H7 (cell line): ENCODE results near the gene ACOT12. TPM values are rescaled to one million over a fixed set of nuclear protein-coding genes. Genes with fewer than 3 reads are reported as not detected.
A peak's percentile ranks its signal among the peaks of the same experiment; 100 is the strongest.

ENCODE experiments used
- DNase-seq: peaks from one replicate; pipeline ENCODE4 v3.0.0; 2012
- H3K27me3 ChIP-seq: 2 replicates; pipeline ENCODE4 v1.6.0; 2011; ENCODE audit warnings: mild to moderate bottlenecking, low read length; ENCODE audit not compliant: control insufficient read depth, insufficient read depth
- H3K36me3 ChIP-seq: replicated peaks from 2 replicates; pipeline ENCODE4 v1.5.1; 2011; ENCODE audit warnings: low read length; ENCODE audit not compliant: control insufficient read depth, insufficient read depth
- H3K4me3 ChIP-seq: 2 replicates; pipeline ENCODE4 v1.5.1; 2011; ENCODE audit warnings: low read depth, mild to moderate bottlenecking, control low read depth, low read length, moderate library complexity; ENCODE audit not compliant: insufficient read depth
- total RNA-seq: library from RNA; depleted of rRNA; stranded (reverse); fragments of >200 nt; shearing (Covaris generic); gene quantifications from 2 replicates; pipeline ENCODE4 v1.2.3, GENCODE V29; 2014; rRNA removed

The ACOT12 gene
- total RNA-seq, result not detected in 2 replicates

DNA sequence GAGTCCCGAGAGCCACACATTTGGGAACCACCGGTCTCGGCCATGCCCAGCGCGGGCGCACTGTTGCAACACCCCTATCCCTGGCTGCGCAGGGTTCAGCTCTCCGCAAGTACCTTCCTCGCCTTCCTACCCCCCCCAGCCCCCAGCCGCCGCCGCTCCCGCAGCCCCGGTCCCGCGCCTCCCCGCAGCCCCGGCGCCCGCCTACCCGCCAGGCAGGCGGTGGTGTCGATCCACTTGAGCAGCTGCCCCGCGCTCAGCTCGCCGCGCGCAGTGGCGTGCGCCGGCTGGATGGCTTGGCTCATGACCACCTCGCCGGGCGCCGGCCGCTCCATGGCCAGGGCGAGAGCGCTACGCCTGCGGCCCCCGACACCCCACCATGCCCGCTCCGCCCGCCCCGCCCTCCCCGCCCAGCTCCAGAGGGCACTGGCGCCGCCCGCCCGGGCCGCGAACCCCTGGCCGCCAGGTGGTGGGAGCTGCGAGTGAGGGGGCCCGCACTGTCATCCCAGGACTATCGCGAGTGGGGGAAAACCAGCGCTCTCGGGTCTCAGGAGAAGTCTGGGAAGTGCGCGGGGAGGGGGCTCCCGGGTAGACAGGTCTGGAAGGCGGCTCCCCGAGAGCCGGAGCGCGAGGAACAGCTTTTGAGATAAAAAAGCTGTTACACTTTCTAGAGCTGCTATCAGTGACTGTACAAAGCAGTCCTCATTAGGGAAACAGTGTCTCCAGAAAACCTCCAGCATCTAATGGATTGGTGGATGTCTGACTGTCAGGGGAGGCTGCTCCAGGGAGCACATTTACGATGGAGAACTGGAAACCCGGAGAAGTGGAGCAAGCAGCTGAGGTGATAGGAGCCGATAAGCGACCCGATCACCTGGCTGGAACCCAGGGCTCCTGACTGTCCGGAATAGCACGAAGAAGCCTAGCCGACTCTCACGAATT, at the start of gene ACOT12:
Gene ACOT12 (minus strand): TSS at position 352 of the 936 bp plus-strand sequence. CDS start 20 bp downstream, at position 332.
- Histone ChIP-seq H3K27me3 (peaks cover 15% of the 10 kb centered on the region), H3K36me3 (no peaks in the 10 kb centered on the region), H3K4me3 (peak within 1 kb of the TSS; percentile 57)
- DNase-seq, result peak; percentile 82

DNA sequence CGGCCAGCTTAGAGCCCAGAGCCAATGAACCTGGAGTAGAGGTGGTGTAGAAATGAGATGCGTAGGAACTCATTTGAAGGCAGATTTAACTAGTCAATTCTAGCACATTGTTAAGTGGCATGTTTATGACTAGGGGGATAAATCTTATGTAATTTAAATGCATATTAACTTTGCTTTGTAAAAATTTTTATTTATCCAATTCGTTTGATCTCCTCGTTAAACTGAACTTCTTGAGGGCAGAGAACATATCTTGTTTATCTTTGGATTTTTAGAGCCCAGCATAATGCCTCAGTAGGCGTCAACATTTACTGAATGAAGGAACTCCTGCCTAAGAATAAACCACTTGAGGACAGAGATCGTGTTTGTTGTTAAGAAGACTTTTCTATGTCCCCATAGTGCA, 41.1 kb upstream of the ACOT12 start:
- Histone ChIP-seq H3K4me3 (no peak overlapping the region), H3K27me3 (no peaks in the 10 kb centered on the region), H3K36me3 (no peaks in the 10 kb centered on the region)
- no peak for DNase-seq

GRCh38 chr5:81429985-81430384, 36.1 kb upstream of the ACOT12 start:
- Histone ChIP-seq H3K4me3 (no peak overlapping the region), H3K36me3 (no peaks in the 10 kb centered on the region), H3K27me3 (no peaks in the 10 kb centered on the region)
- DNase-seq, result no peak

DNA sequence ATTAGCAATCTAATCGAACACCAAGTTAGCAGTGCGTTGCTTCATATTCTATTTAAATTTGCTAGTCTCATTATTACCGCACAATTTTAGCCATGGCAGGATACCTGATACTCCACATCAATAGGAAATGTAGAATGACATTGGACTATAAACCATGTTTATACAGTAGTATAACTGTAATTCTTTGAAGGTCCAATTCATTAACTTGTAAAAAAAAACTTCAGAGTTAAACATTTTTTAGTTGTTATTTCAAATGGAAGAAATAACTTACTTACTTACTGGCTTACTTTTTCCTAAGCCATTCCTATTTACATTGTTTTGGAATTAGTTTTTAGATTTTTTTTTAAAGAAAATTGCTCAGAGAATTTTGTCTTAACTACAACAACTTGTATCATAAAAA, 35.4 kb upstream of the ACOT12 start:
- Histone ChIP-seq H3K4me3 (no peak overlapping the region), H3K36me3 (no peaks in the 10 kb centered on the region), H3K27me3 (no peaks in the 10 kb centered on the region)
- no peak for DNase-seq

DNA sequence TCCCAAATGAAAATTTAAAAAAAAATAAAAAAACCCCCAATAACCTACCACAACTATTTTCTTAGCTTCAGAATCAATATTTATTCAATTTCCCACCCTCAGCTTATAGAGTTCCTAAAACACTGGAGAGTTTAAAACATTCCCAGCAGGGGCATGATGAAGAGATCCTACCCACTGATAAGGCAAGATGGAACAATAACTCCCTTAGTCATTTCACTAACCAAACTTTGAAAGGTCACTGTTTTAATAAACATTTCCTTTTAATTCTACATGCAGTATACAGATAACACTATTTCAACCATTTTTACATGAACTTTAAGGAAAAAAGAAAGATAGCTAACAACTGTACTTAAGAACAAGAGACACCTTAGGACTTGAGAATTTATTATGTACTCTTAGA, 34.9 kb upstream of the ACOT12 start:
- Histone ChIP-seq H3K4me3 (no peak overlapping the region), H3K36me3 (no peaks in the 10 kb centered on the region), H3K27me3 (no peaks in the 10 kb centered on the region)
- DNase-seq, result no peak

DNA sequence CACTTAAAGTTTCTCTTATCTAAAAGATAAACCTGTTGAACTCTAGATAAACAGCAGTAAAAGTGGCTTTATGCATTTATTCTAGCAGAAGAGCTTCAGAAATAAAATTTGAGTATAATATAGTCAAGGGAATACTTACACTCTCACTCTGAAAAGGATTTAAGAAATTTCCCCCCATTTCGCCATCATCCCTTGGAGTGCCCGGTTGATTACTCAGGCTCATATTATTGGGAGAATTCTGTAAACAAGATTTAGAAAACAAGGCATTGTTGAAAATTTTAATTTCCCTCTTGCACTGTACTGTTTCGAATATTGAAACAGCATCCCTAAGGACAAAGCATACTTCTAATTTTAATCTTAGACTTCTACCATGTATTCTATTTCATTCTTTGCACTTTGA, 34.5 kb upstream of the ACOT12 start:
- H3K4me3 ChIP-seq, result no peak overlapping the region
- no peaks in the 10 kb centered on the region for H3K27me3 ChIP-seq
- no peak for DNase-seq
- no peaks in the 10 kb centered on the region for H3K36me3 ChIP-seq

DNA sequence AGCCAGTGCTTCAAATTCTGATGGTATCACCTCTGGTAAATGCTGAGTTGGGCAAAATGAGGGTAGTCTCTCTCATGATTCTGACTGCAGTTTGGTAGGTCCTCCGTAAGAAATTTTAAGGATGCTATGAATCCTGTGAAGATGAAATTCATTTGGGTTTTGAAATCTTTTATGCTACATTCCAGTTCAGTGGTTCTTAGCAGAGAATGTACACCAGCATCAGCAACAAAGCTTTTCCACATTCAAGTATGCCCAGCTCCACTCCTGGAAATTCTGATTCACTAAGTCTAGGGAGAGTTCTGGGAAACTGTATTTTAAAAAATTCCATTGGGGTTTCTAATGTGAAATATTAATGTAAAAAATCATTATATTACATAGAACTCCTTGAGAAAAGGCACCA, 33.6 kb upstream of the ACOT12 start:
- no peak for DNase-seq
- Histone ChIP-seq H3K27me3 (no peaks in the 10 kb centered on the region), H3K36me3 (no peaks in the 10 kb centered on the region), H3K4me3 (no peak overlapping the region)

GRCh38 chr5:81426359-81427030, 32.6 kb upstream of the ACOT12 start:
- H3K36me3 ChIP-seq, result no peaks in the 10 kb centered on the region
- DNase-seq, result no peak
- H3K27me3 ChIP-seq, result no peaks in the 10 kb centered on the region
- H3K4me3 ChIP-seq, result no peak overlapping the region

DNA sequence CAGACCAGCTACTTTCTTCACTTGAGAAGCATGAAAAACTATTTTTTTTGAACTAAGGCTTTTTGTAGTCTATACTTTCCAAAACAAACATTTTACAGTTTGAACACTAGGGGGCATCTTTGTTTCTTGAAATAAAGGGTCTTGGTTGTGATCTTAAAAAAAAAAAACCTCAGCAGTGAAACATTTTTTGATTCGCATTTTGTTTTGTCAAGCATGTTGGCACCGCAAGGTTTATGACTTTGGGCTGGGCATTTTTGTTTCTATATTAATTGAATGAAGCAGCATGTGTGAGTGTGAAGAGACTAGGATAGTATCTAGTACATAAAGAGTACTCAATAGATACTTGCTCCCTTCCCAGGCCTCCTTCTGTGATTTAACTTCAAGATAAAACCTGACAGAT, 31.6 kb upstream of the ACOT12 start:
- no peak for DNase-seq
- Histone ChIP-seq H3K36me3 (no peaks in the 10 kb centered on the region), H3K4me3 (no peak overlapping the region), H3K27me3 (no peaks in the 10 kb centered on the region)

GRCh38 chr5:81424728-81425127, 30.8 kb upstream of the ACOT12 start:
- no peak for DNase-seq
- Histone ChIP-seq H3K27me3 (no peaks in the 10 kb centered on the region), H3K36me3 (no peaks in the 10 kb centered on the region), H3K4me3 (no peak overlapping the region)

GRCh38 chr5:81422671-81423070, 28.7 kb upstream of the ACOT12 start:
- no peaks in the 10 kb centered on the region for H3K36me3 ChIP-seq
- H3K4me3 ChIP-seq, result no peak overlapping the region
- no peaks in the 10 kb centered on the region for H3K27me3 ChIP-seq
- DNase-seq, result no peak

- no peaks in the 10 kb centered on the region for H3K27me3 ChIP-seq
- no peak for DNase-seq
- no peak overlapping the region for H3K4me3 ChIP-seq
- no peaks in the 10 kb centered on the region for H3K36me3 ChIP-seq
Observed at GRCh38 chr5:81420039-81420667, 26.2 kb upstream of the ACOT12 start.

- Histone ChIP-seq H3K4me3 (no peak overlapping the region), H3K27me3 (no peaks in the 10 kb centered on the region), H3K36me3 (no peaks in the 10 kb centered on the region)
- no peak for DNase-seq
Observed at GRCh38 chr5:81418606-81419005, 24.7 kb upstream of the ACOT12 start.

DNA sequence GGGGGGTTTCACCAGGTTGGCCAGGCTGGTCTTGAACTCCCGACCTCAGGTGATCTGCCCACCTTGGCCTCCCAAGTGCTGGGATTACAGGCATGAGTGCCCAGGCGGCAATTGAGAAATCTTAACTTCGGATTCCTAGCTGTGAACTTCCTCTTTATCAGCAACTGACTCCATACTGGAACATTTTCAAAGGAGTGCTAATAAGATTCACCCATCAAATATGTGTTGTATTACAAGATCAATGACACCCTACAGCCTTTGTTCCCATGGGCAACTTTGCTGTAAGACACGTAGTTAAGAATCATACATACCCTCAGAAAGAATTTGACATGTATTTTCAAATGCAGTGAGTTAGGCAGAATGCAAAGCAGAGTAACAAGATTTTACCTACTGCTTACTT, 23.1 kb upstream of the ACOT12 start:
- Histone ChIP-seq H3K27me3 (no peaks in the 10 kb centered on the region), H3K36me3 (no peaks in the 10 kb centered on the region), H3K4me3 (no peak overlapping the region)
- DNase-seq, result no peak

GRCh38 chr5:81409896-81410295, 16.0 kb upstream of the ACOT12 start:
- Histone ChIP-seq H3K36me3 (no peaks in the 10 kb centered on the region), H3K27me3 (no peaks in the 10 kb centered on the region), H3K4me3 (no peak overlapping the region)
- DNase-seq, result no peak
